ENCODE measurements around the gene PRPF40B.
"Not testable (repeated sequence)": the region's sequence is repeated elsewhere in the genome, so short reads cannot be mapped to it uniquely, and the experiment has no call there.

PRPF40B gene

DNA sequence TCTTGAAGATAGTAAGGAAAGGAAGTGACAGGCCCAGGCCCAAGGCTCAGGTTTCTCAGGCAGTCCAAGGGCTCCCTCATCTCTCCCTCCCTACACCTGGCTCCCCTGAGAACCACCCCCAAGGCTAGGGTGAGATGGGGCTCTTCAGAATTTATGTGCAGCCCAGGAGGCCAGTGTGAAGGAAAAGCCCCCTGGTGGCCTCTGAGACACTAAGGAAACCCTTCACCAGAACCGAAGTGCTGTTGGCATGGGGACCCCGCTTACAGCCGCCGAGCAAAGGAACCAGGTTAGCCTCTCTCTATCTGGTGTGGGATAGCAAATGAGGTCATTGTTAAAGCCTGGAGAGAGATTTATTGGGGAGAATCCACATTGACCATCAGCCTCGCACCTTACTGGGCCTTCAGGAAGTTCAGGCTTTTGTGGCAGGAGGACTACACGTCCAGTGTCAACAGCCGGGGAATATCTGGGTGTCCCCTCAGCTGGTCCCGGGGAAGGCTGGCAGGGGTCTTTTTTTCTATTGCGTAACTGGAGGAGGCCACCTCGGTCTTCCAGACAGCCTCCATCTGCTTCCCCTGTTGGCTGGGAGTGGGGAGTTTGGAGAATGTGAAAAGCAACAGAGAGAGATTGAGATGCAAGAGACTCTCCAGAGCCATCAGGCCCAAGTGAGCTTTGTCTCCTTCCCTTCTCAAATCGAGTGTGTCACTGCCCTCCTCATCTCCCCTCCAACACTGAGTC lies 36.0 kb upstream of the PRPF40B start:
- no peak overlapping the region for H3K27ac ChIP-seq (ENCODE audit: low read depth, low read length)
- no peak overlapping the region for H3K4me3 ChIP-seq (ENCODE audit: low read depth, low read length)
- no peaks in the 10 kb centered on the region for H3K9me3 ChIP-seq (ENCODE audit: control insufficient read depth, insufficient read depth, low read length)
- H3K4me1 ChIP-seq (ENCODE audit: control insufficient read depth, insufficient read depth, low read length), result no peaks in the 10 kb centered on the region
- H3K27me3 ChIP-seq (ENCODE audit: control insufficient read depth, insufficient read depth, low read length), result no peaks in the 10 kb centered on the region
- H3K36me3 ChIP-seq (ENCODE audit: control insufficient read depth, insufficient read depth, low read length), result peaks cover 13% of the 10 kb centered on the region; the same call in 1 of the 2 replicates
- H3K9ac ChIP-seq (ENCODE audit: low read depth, low read length), result no peak overlapping the region

DNA sequence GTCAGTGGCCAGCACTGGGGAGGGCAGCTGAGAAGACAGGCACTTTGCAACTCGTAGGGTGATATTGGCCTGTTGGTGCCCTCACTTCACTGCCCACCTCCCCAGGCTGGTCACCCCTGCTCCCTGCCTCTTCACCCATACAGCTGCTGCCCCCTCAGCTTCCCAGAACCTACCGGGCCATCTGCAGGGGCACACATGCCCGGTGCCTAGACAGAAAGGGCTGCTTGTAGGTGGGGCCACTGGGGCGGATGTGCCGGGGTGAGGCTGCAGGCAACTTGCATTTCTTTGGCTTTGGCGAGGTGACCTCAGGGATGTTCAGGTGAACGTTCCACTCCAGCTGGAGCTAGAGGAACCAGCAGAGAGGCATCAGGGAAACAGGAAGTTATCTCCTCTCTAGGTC lies 35.1 kb upstream of the PRPF40B start:
- no peaks in the 10 kb centered on the region for H3K4me1 ChIP-seq (ENCODE audit: control insufficient read depth, insufficient read depth, low read length)
- no peak overlapping the region for H3K27ac ChIP-seq (ENCODE audit: low read depth, low read length)
- H3K27me3 ChIP-seq (ENCODE audit: control insufficient read depth, insufficient read depth, low read length), result no peaks in the 10 kb centered on the region
- no peak overlapping the region for H3K9ac ChIP-seq (ENCODE audit: low read depth, low read length)
- H3K4me3 ChIP-seq (ENCODE audit: low read depth, low read length), result no peak overlapping the region
- H3K36me3 ChIP-seq (ENCODE audit: control insufficient read depth, insufficient read depth, low read length), result peaks cover 12% of the 10 kb centered on the region; the same call in 1 of the 2 replicates
- H3K9me3 ChIP-seq (ENCODE audit: control insufficient read depth, insufficient read depth, low read length), result no peaks in the 10 kb centered on the region

DNA sequence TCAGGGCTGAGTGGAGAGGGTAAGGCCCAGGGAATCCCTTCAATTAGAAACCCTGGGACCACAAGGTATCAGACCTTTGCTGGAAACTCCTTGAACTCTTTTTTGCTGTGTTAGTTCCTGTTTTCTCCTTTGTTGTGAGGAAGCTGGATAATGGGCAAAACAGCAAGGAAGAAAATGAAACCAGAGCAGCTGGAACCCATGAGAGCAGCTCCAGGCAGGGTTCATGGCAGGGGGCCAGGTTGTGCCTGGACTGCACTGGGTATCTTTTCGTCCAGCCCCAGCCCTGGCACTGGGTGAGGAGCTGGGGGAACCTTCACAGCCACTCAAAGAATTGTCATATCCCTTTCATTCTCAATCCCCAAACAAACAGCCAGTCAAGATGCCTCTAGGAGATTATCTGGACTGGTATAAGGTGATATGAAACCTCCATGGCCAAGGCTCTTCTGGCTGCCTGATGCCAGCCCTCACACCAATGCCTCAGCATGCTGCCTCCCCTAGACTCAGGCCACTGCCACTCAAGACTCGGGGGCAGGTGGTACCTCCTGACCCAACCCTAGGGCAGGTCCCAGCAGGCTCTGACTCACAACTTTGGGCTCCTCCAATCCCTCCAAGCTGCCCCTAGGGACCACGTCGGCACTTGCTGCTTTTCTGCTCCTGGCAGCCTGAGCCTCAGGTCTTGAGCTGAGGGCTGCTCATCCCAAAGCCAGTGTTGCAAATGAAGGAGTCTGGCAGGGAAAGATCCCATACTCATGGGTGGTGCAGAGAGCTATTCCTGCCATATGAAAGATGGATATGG lies 34.4 kb upstream of the PRPF40B start:
- peaks cover 5% of the 10 kb centered on the region; the same call in 1 of the 2 replicates for H3K36me3 ChIP-seq (ENCODE audit: control insufficient read depth, insufficient read depth, low read length)
- no peak overlapping the region for H3K4me3 ChIP-seq (ENCODE audit: low read depth, low read length)
- no peak overlapping the region for H3K9ac ChIP-seq (ENCODE audit: low read depth, low read length)
- no peaks in the 10 kb centered on the region for H3K4me1 ChIP-seq (ENCODE audit: control insufficient read depth, insufficient read depth, low read length)
- H3K9me3 ChIP-seq (ENCODE audit: control insufficient read depth, insufficient read depth, low read length), result no peaks in the 10 kb centered on the region
- no peaks in the 10 kb centered on the region for H3K27me3 ChIP-seq (ENCODE audit: control insufficient read depth, insufficient read depth, low read length)
- H3K27ac ChIP-seq (ENCODE audit: low read depth, low read length), result no peak overlapping the region

DNA sequence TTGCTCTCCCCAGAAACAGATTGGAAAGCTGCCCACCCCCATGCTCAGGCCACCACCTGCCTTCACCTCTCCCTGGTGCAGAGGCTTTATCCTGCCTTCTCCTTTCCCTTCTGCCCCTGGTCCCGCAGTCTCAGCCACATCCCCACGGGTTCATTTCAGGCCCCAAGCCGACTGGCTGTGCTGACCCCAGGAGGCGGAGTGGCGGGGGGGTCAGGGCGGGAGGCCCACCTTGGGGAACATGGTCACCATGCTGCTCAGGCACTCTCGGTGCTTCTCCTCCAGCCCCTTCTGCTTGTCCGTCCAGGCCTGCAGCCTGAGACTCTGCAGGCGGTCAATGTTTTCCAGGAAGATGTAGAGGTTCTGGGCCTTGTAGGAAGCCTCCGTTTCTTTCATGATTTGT lies 24.8 kb upstream of the PRPF40B start:
- H3K9me3 ChIP-seq (ENCODE audit: control insufficient read depth, insufficient read depth, low read length), result no peaks in the 10 kb centered on the region
- H3K27ac ChIP-seq (ENCODE audit: low read depth, low read length), result no peak overlapping the region
- no peaks in the 10 kb centered on the region for H3K36me3 ChIP-seq (ENCODE audit: control insufficient read depth, insufficient read depth, low read length)
- no peaks in the 10 kb centered on the region for H3K27me3 ChIP-seq (ENCODE audit: control insufficient read depth, insufficient read depth, low read length)
- H3K4me3 ChIP-seq (ENCODE audit: low read depth, low read length), result no peak overlapping the region
- H3K9ac ChIP-seq (ENCODE audit: low read depth, low read length), result no peak overlapping the region
- no peaks in the 10 kb centered on the region for H3K4me1 ChIP-seq (ENCODE audit: control insufficient read depth, insufficient read depth, low read length)

DNA sequence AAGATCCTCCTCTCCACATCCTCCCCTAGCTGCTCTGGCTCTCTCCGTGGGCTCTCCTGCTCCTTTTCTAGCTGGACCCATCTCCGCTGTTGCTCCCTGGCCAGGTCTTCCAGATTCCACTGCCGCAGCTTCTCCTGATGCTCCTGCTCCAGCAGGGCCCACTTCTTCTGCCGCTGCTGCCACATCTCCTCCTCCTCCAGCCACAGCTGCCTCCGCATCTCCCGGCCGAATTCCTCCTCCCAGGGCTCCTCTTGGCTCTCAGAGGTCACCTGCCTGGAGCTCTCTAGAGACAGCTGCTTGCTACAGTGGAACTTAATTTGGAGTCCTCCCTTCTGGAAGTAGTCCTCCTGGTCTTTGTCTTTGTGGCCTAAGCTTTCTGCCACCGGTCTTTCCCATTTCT lies 23.4 kb upstream of the PRPF40B start:
- Histone ChIP-seq H3K27me3 (ENCODE audit: control insufficient read depth, insufficient read depth, low read length) (no peaks in the 10 kb centered on the region; the same call in 1 of the 2 replicates), H3K36me3 (ENCODE audit: control insufficient read depth, insufficient read depth, low read length) (no peaks in the 10 kb centered on the region), H3K4me1 (ENCODE audit: control insufficient read depth, insufficient read depth, low read length) (no peaks in the 10 kb centered on the region), H3K4me3 (ENCODE audit: low read depth, low read length) (no peak overlapping the region), H3K27ac (ENCODE audit: low read depth, low read length) (no peak overlapping the region), H3K9me3 (ENCODE audit: control insufficient read depth, insufficient read depth, low read length) (no peaks in the 10 kb centered on the region), H3K9ac (ENCODE audit: low read depth, low read length) (no peak overlapping the region)

DNA sequence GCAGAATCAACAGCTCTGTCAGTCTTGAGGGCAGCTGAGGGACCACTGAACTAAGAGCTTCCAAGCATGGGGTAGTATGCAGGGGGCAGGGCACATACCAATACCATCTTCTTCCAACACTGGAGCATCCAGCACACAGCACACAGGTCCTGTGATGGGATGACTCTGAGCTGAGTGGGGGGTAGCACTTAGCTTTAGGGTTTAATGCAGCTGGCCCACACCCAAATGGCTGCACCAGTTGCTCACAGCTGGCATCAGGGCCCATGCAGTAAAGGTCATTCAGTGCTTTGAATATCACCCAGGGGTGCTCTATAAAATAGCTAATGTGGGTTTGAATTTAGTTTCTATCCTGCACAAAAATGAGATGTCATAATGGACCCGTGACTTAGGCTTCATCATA lies 19.6 kb upstream of the PRPF40B start:
- no peak overlapping the region for H3K27ac ChIP-seq (ENCODE audit: low read depth, low read length)

DNA sequence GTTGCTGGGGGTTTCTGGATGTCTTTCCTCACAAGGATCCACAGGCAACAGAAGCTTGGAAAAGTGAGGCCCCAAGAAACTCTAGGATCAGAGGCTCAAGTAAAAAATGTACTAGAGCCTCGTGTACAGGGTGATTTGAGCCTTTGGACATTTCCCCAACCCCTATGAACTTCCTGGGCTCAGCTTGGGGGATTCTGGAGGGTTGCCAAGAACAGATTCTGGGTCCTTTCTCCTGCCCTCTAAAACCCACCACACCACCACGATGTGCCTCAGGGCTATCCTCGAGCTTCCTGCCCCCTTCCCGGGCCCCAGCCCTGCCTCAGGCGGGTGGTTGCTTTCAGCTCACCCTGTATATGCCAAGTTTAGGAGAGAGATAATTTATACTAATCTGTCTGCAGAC lies 18.5 kb upstream of the PRPF40B start:
- H3K36me3 ChIP-seq (ENCODE audit: control insufficient read depth, insufficient read depth, low read length), result no peaks in the 10 kb centered on the region
- H3K4me1 ChIP-seq (ENCODE audit: control insufficient read depth, insufficient read depth, low read length), result no peaks in the 10 kb centered on the region
- H3K27me3 ChIP-seq (ENCODE audit: control insufficient read depth, insufficient read depth, low read length), result no peaks in the 10 kb centered on the region; the same call in 1 of the 2 replicates
- no peak overlapping the region for H3K4me3 ChIP-seq (ENCODE audit: low read depth, low read length)
- H3K27ac ChIP-seq (ENCODE audit: low read depth, low read length), result no peak overlapping the region
- no peaks in the 10 kb centered on the region for H3K9me3 ChIP-seq (ENCODE audit: control insufficient read depth, insufficient read depth, low read length)
- H3K9ac ChIP-seq (ENCODE audit: low read depth, low read length), result no peak overlapping the region

More for the DNA sequence above, 19.6 kb upstream of the PRPF40B start:
- H3K4me1 ChIP-seq (ENCODE audit: control insufficient read depth, insufficient read depth, low read length), result no peaks in the 10 kb centered on the region
- H3K9ac ChIP-seq (ENCODE audit: low read depth, low read length), result no peak overlapping the region
- H3K36me3 ChIP-seq (ENCODE audit: control insufficient read depth, insufficient read depth, low read length), result no peaks in the 10 kb centered on the region
- no peak overlapping the region for H3K4me3 ChIP-seq (ENCODE audit: low read depth, low read length)
- no peaks in the 10 kb centered on the region for H3K9me3 ChIP-seq (ENCODE audit: control insufficient read depth, insufficient read depth, low read length)
- no peaks in the 10 kb centered on the region; the same call in 1 of the 2 replicates for H3K27me3 ChIP-seq (ENCODE audit: control insufficient read depth, insufficient read depth, low read length)

DNA sequence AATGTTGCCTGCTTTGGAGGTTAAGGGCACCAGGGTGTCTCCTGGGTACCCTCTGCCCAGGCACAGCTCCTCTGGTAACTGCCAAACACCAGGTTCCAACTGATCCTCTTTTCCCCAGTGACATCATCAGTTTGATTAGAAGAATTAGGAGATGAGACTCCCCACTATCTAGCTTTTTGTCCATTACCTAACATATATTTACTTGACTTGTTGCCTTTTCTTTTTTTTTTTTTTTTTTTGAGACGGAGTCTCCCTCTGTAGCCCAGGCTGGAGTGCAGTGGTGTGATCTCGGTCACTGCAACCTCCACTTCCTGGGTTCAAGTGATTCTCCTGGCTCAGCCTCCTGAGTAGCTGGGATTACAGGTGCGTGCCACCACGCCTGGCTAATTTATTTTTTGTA lies 17.8 kb upstream of the PRPF40B start, which contains the start of gene FAM186B:
TSS of gene FAM186B (minus strand) at position 101 of the 400 bp plus-strand sequence. CDS start 162 bp downstream, outside the sequence.
- not testable (repeated sequence) for H3K36me3 ChIP-seq (ENCODE audit: control insufficient read depth, insufficient read depth, low read length); H3K4me1 ChIP-seq (ENCODE audit: control insufficient read depth, insufficient read depth, low read length); H3K9ac ChIP-seq (ENCODE audit: low read depth, low read length); H3K9me3 ChIP-seq (ENCODE audit: control insufficient read depth, insufficient read depth, low read length); H3K4me3 ChIP-seq (ENCODE audit: low read depth, low read length); H3K27ac ChIP-seq (ENCODE audit: low read depth, low read length); H3K27me3 ChIP-seq (ENCODE audit: control insufficient read depth, insufficient read depth, low read length)

DNA sequence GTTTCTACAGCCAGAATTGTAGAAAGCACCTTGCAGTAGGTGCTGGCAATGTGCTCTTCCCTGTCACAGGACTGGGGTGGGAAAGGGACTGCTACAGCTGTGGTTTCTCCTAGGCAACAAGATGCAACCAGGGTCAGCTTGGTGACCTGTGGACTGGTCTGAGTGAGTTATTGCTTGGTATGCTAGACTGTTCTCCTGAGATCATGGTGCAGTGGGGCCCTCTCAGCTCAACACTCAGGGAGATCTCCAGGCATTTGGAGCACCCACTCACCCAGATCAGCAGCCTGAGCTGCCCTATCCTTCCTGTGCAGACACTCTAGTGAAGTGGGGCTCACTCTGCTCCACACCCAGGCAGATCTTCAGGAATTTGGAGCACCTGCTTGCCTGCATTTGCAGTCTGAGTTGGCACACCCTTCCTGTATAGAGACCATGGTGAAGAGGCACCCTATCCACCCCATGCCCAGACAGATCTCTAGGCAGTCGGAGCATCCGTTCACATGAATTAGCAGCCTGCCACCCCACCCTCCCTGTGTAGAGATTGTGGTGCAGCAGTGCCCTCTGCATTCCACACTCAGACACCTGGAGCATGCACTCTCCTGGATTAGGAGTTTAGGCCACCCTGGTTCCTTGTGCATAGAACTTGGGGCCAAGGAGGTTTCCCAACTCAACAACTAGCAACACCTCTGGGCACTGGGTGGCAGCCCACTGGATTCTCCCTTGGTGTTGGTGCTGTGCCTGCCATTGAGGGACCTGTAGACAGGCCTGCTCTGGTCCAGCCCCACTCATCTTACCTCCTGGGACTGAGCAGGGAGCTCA lies 14.1 kb upstream of the PRPF40B start:
- H3K27ac ChIP-seq (ENCODE audit: low read depth, low read length), result no peak overlapping the region
- H3K9me3 ChIP-seq (ENCODE audit: control insufficient read depth, insufficient read depth, low read length), result no peaks in the 10 kb centered on the region
- no peak overlapping the region for H3K9ac ChIP-seq (ENCODE audit: low read depth, low read length)
- no peak overlapping the region for H3K4me3 ChIP-seq (ENCODE audit: low read depth, low read length)
- no peaks in the 10 kb centered on the region for H3K4me1 ChIP-seq (ENCODE audit: control insufficient read depth, insufficient read depth, low read length)
- no peaks in the 10 kb centered on the region; the same call in 1 of the 2 replicates for H3K27me3 ChIP-seq (ENCODE audit: control insufficient read depth, insufficient read depth, low read length)
- no peaks in the 10 kb centered on the region for H3K36me3 ChIP-seq (ENCODE audit: control insufficient read depth, insufficient read depth, low read length)

DNA sequence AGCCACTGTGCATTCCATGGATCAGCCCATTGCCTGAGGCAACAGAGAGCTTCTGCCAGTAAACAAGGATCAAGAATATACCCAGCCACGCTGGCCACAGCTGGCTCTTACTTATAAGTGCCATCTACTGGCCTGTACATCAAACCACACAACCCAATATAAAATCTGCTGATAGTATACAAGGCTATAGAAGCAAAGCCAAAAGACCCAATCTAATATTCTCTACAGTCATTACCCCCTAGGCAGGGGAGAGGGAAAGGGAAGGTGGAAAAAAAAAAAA lies 13.5 kb upstream of the PRPF40B start:
- Histone ChIP-seq H3K27ac (ENCODE audit: low read depth, low read length) (no peak overlapping the region), H3K4me1 (ENCODE audit: control insufficient read depth, insufficient read depth, low read length) (no peaks in the 10 kb centered on the region), H3K27me3 (ENCODE audit: control insufficient read depth, insufficient read depth, low read length) (no peaks in the 10 kb centered on the region), H3K4me3 (ENCODE audit: low read depth, low read length) (no peak overlapping the region), H3K9me3 (ENCODE audit: control insufficient read depth, insufficient read depth, low read length) (no peaks in the 10 kb centered on the region), H3K9ac (ENCODE audit: low read depth, low read length) (no peak overlapping the region), H3K36me3 (ENCODE audit: control insufficient read depth, insufficient read depth, low read length) (no peaks in the 10 kb centered on the region)

DNA sequence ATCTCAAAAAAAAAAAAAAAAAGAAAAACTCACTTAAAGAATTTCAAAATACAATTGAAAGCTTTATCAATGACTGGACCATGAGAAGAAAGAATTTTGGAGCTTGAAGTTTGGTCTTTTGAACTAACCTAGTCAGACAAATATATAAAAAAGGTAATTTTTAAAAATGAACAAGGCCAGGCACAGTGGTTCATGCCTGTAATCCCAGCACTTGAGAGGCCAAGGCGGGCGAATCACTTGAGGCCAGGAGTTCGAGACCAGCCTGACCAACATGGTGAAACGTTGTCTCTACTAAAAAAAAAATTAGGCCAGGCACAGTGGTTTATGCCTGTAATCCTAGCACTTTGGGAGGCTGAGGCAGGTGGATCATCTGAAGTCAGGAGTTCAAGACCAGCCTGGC lies 12.6 kb upstream of the PRPF40B start:
- H3K4me3 ChIP-seq (ENCODE audit: low read depth, low read length); H3K4me1 ChIP-seq (ENCODE audit: control insufficient read depth, insufficient read depth, low read length); H3K27me3 ChIP-seq (ENCODE audit: control insufficient read depth, insufficient read depth, low read length); H3K9me3 ChIP-seq (ENCODE audit: control insufficient read depth, insufficient read depth, low read length); H3K36me3 ChIP-seq (ENCODE audit: control insufficient read depth, insufficient read depth, low read length); H3K27ac ChIP-seq (ENCODE audit: low read depth, low read length); H3K9ac ChIP-seq (ENCODE audit: low read depth, low read length): not testable (repeated sequence)

Data from HUES48 (cell line).